Endodermal cell (in vitro differentiated cells): ENCODE data around the gene CCNK. TPM values are rescaled to one million over a fixed set of nuclear protein-coding genes. Genes with fewer than 3 reads are reported as not detected.

Source experiments
- DNase-seq: peaks from one replicate; pipeline ENCODE4 v3.0.0-alpha.2; 2017
- H3K27ac ChIP-seq: 2 replicates; pipeline ENCODE4 v1.5.1; 2013; ENCODE audit warnings: mild to moderate bottlenecking, low read depth, low read length, moderate library complexity
- H3K27me3 ChIP-seq: 2 replicates; pipeline ENCODE4 v1.6.1; 2013; ENCODE audit warnings: mild to moderate bottlenecking, low read length, moderate library complexity; ENCODE audit not compliant: insufficient read depth, control insufficient read depth, poor library complexity, severe bottlenecking
- H3K36me3 ChIP-seq: 2 replicates; pipeline ENCODE4 v1.7.0; 2013; ENCODE audit warnings: mild to moderate bottlenecking, low read length, moderate library complexity; ENCODE audit not compliant: control insufficient read depth, insufficient read depth
- H3K4me1 ChIP-seq: one replicate; pipeline ENCODE4 v1.7.0; 2013; ENCODE audit warnings: low read length; ENCODE audit not compliant: control insufficient read depth, insufficient read depth
- H3K4me3 ChIP-seq: 2 replicates; pipeline ENCODE4 v1.5.1; 2013; ENCODE audit warnings: mild to moderate bottlenecking, low read length, moderate library complexity
- H3K9ac ChIP-seq: 2 replicates; pipeline ENCODE4 v1.6.1; 2013; ENCODE audit warnings: mild to moderate bottlenecking, low read length, moderate library complexity; ENCODE audit not compliant: poor library complexity, severe bottlenecking; ENCODE audit errors: extremely low read depth
- H3K9me3 ChIP-seq: 2 replicates; pipeline ENCODE4 v1.6.1; 2013; ENCODE audit warnings: mild to moderate bottlenecking, low read length, moderate library complexity; ENCODE audit not compliant: control insufficient read depth
- H3K27ac Mint-ChIP-seq: 2 replicates; pipeline ENCODE4 v1.8.0; 2020; ENCODE audit warnings: mixed read lengths
- H3K27me3 Mint-ChIP-seq: 2 replicates; pipeline ENCODE4 v1.8.0; 2021; ENCODE audit warnings: mild to moderate bottlenecking, mixed read lengths; ENCODE audit not compliant: insufficient read depth
- H3K36me3 Mint-ChIP-seq: 2 replicates; pipeline ENCODE4 v1.8.0; 2020; ENCODE audit warnings: low read depth, mixed read lengths
- H3K4me1 Mint-ChIP-seq: 2 replicates; pipeline ENCODE4 v1.8.0; 2020; ENCODE audit warnings: mixed read lengths
- H3K4me3 Mint-ChIP-seq: 2 replicates; pipeline ENCODE4 v1.8.0; 2020; ENCODE audit warnings: mild to moderate bottlenecking, moderate library complexity, mixed read lengths
- H3K9me3 Mint-ChIP-seq: 2 replicates; pipeline ENCODE4 v1.8.0; 2020; ENCODE audit warnings: mild to moderate bottlenecking, mixed read lengths
- WGBS, 2 experiments: methylation state at CpG; one replicate each; pipeline versions ENCODE4 v1.1.5 to v1.1.7; 2013; ENCODE audit warnings: missing lambda C conversion rate in 2 of 2, mixed read lengths in 1 of 2; ENCODE audit not compliant: insufficient coverage in 1 of 2, insufficient read length in 1 of 2; 5-methylcytosine and 5-hydroxymethylcytosine counted together
- total RNA-seq, 2 donors: library from RNA; stranded (reverse); fragmentation: NEBNext Ultra II Directional in 1 of 2; extraction: Animal tissue kit (Norgen Biotek cat#: 25700) in 1 of 2; gene quantifications; 2 replicates in 1 of 2; 3 replicates in 1 of 2; pipeline ENCODE4 v1.2.1, GENCODE V29; 2021
- TF ChIP-seq, protein P1 (sequence below): fragments of 200-600 bp; sonication (generic); conservative IDR thresholded peaks from 2 replicates; pipeline ENCODE4 v1.5.0; 2021; ENCODE audit warnings: antibody characterized with exemption, mild to moderate bottlenecking

The CCNK gene
- total RNA-seq, 2 donors from 2014 or later: 71.5 to 77.1 TPM

DNA sequence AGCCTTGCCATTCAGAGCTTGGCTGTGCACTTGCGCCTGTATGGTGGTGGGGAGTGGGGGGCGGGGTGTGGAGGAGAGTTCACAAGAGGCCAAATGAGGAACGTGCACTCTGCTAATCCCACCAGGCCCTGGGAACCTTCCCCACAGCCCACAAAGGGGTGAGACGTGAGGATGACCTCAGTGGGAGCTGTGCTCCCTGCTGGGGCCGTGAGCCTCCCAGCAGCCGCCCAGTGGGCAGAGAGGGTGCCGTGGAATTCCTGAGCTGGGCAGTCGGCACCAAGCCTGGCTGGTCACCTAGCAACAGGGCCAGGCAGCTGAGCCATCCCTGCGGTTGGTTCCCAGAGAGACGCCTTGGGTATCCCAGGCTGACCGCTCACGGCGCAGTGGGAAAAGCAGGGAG lies 53.7 kb downstream of the CCNK start:
- H3K9me3 Mint-ChIP-seq: no peaks in the 10 kb centered on the region
- no peak overlapping the region for H3K9ac ChIP-seq
- H3K9me3 ChIP-seq: no peaks in the 10 kb centered on the region
- WGBS, 2 experiments: 79 to 89% methylated on average over 6 to 13 of the region's 13 CpGs
- TF ChIP-seq, protein P1, sequence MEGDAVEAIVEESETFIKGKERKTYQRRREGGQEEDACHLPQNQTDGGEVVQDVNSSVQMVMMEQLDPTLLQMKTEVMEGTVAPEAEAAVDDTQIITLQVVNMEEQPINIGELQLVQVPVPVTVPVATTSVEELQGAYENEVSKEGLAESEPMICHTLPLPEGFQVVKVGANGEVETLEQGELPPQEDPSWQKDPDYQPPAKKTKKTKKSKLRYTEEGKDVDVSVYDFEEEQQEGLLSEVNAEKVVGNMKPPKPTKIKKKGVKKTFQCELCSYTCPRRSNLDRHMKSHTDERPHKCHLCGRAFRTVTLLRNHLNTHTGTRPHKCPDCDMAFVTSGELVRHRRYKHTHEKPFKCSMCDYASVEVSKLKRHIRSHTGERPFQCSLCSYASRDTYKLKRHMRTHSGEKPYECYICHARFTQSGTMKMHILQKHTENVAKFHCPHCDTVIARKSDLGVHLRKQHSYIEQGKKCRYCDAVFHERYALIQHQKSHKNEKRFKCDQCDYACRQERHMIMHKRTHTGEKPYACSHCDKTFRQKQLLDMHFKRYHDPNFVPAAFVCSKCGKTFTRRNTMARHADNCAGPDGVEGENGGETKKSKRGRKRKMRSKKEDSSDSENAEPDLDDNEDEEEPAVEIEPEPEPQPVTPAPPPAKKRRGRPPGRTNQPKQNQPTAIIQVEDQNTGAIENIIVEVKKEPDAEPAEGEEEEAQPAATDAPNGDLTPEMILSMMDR: no peak
- H3K4me3 Mint-ChIP-seq: no peak overlapping the region
- H3K27ac ChIP-seq: peak overlapping the region; percentile 91
- DNase-seq: no peak
- peaks cover 9% of the 10 kb centered on the region for H3K4me1 ChIP-seq
- H3K27me3 Mint-ChIP-seq: no peaks in the 10 kb centered on the region
- peaks cover 28% of the 10 kb centered on the region for H3K4me1 Mint-ChIP-seq
- H3K4me3 ChIP-seq: no peak overlapping the region
- H3K27ac Mint-ChIP-seq: no peak overlapping the region
- no peaks in the 10 kb centered on the region for H3K27me3 ChIP-seq
- no peaks in the 10 kb centered on the region for H3K36me3 Mint-ChIP-seq
- no peaks in the 10 kb centered on the region for H3K36me3 ChIP-seq

DNA sequence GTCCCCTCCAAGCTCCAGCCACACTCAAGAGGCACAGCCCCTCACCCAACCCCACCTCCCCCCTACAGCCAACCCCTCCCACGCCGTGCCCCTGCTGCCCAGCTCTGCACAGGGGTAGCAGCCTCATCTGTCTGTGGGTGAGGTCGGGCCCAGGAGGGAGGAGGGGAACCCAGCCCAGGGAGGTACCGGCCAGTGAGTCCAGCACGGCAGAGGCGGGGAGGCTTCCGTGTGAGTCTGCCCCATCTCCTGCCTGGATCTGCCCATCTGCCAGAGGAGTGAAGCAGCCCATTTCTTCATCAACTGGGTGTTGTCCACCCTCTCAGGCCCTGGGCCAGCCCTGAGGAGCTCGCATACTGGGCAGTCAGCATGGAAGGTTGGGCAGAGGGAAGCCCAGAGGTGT lies 54.2 kb downstream of the CCNK start:
- H3K4me3 ChIP-seq: no peak overlapping the region
- peak overlapping the region; percentile 91 for H3K27ac ChIP-seq
- no peaks in the 10 kb centered on the region for H3K36me3 Mint-ChIP-seq
- TF ChIP-seq, protein P1: no peak
- H3K27ac Mint-ChIP-seq: no peak overlapping the region
- H3K27me3 Mint-ChIP-seq: no peaks in the 10 kb centered on the region
- no peak for DNase-seq
- peaks cover 9% of the 10 kb centered on the region for H3K4me1 ChIP-seq
- H3K4me3 Mint-ChIP-seq: no peak overlapping the region
- 80 to 86% methylated on average over 2 to 8 of the region's 8 CpGs for WGBS, 2 experiments
- H3K9me3 Mint-ChIP-seq: no peaks in the 10 kb centered on the region
- peaks cover 27% of the 10 kb centered on the region for H3K4me1 Mint-ChIP-seq
- no peaks in the 10 kb centered on the region for H3K9me3 ChIP-seq
- no peak overlapping the region for H3K9ac ChIP-seq
- H3K36me3 ChIP-seq: no peaks in the 10 kb centered on the region
- H3K27me3 ChIP-seq: no peaks in the 10 kb centered on the region

DNA sequence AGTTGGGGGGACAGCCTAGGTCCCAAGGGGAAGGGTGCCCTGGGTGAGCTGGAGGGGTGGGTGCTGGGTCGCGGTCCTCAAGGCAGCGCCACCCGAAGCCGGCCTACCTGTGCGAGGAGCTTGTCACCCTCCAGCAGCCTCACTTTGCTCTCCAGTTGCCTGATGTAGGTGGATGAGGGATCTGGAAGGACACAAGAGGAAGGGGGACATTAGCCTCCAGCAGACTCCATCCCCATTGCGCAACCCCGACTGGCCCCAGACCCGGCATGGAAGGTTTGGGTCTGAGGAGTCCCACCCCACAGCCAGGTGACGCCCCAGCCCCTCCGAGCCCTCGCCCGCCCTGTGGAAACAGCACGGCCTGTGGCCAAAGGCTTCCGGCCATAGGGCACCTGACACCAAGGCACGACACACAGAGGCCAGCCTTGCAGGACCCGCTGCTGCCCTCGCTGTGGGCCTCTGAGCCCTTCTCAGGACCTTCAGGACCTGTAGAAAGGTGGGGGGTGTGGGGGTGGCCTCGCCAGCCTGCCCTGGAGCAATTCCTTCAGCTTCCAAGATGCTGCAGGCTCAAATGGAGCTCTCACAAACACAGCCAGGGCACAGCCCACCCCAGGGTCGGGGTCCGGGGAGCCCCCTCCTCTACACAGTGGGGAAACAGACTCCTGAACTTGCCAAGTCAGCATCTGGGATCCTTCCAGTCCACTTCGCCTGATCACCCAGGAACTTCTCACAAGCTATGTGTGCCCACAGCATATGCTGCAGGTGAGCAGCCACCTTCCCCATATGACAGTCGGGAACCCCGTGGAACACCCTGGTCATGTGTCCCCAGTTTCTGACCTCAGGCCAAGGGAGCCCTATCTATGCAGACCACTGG lies 54.9 kb downstream of the CCNK start:
- Histone ChIP-seq H3K9me3 (no peaks in the 10 kb centered on the region), H3K27me3 (no peaks in the 10 kb centered on the region), H3K27ac (no peak overlapping the region), H3K4me3 (no peak overlapping the region), H3K36me3 (no peaks in the 10 kb centered on the region), H3K9ac (no peak overlapping the region), H3K4me1 (peaks cover 5% of the 10 kb centered on the region)
- DNase-seq: no peak
- Mint-ChIP-seq H3K4me1 (peaks cover 20% of the 10 kb centered on the region), H3K4me3 (no peak overlapping the region), H3K9me3 (no peaks in the 10 kb centered on the region), H3K36me3 (no peaks in the 10 kb centered on the region), H3K27me3 (no peaks in the 10 kb centered on the region), H3K27ac (no peak overlapping the region)
- WGBS, 2 experiments: 92 to 94% methylated on average over 17 to 24 of the region's 24 CpGs
- TF ChIP-seq, protein P1: no peak
